ENCODE results near the gene ATRNL1. TPM values are rescaled to one million over a fixed set of nuclear protein-coding genes. Genes with fewer than 3 reads are reported as not detected.

ATRNL1 gene
- polyA plus RNA-seq, 2 of the 4 experiments (the other 2 are of a cell fraction) = 0.13 to 0.34 TPM

DNA sequence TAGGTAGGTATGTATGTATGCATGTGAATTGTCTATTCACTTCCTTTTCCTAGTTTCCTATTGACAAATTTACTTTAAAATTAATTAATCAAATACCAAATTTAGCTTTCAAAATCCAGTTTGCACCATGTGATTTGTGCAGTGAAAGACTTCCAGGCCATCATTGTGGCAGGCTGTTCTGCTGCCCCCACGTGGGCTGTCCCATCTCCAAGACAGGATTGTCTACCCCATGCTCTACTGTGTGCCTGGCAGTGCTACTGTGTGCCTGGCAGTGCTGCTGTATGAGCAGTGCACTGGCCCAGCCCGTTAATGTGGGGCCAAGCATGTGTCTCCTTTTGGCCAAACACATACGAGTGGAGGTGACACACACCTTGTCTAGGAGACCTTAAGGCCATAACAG, 805.1 kb downstream of the ATRNL1 start:
- DNase-seq (ENCODE audit: low read depth in 1 of 2, low spot score in 1 of 2) (no peak), ATAC-seq (no peak), FAIRE-seq (no peak)
- H3K4me1 ChIP-seq = no peaks in the 10 kb centered on the region
- TF ChIP-seq ZSCAN20 (CRISPR knock-in tag; IDR thresholded peaks at IDR 0.05) = no peak
- no peak overlapping the region for H3K27ac ChIP-seq
- H3K4me3 ChIP-seq = no peak overlapping the region
- no peak overlapping the region for H3K4me2 ChIP-seq
- POLR2A ChIA-PET = no interaction called here
- CTCF ChIA-PET = interaction anchor here (1.3 kb wide), 1 partner anchor 9 kb away, joined by 4 read pairs; no protein-coding TSS in a partner anchor
- WGBS (ENCODE audit: missing lambda C conversion rate) = 14% methylated on average over 1 of the region's 3 CpGs
- H3K9me3 ChIP-seq = no peaks in the 10 kb centered on the region

DNA sequence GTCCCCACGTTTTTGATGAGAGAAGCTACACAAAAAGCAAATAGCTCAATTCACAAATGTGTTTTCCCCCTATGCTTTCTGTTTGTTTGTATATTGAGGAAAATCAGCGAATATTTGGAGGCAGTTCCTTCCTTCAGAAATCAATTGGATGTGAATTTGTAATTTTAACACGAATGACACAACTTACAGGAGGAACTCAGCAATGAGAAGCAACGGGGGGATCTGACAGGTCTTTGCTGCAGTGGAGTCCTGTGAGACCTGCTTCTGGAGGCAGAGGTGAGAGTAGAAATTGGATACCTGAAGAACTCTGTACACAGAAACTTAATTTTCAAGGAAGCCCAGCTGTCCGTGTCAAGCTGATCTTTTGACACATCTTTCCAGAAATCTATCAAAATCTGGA, 809.4 kb downstream of the ATRNL1 start:
- POLR2A ChIA-PET = no interaction called here
- ATAC-seq = no peak
- WGBS (ENCODE audit: missing lambda C conversion rate) = 29% methylated on average over 5 of the region's 5 CpGs
- H3K4me3 ChIP-seq = no peak overlapping the region
- CTCF ChIA-PET = interaction anchor here (0.6 kb wide), 1 partner anchor 30 kb away, joined by 3 read pairs; no protein-coding TSS in a partner anchor
- H3K4me1 ChIP-seq = no peaks in the 10 kb centered on the region
- no peak for TF ChIP-seq JUNB (IDR thresholded peaks at IDR 0.05)
- no peak for TF ChIP-seq CEBPB (IDR thresholded peaks at IDR 0.05)
- TF ChIP-seq, protein P1, sequence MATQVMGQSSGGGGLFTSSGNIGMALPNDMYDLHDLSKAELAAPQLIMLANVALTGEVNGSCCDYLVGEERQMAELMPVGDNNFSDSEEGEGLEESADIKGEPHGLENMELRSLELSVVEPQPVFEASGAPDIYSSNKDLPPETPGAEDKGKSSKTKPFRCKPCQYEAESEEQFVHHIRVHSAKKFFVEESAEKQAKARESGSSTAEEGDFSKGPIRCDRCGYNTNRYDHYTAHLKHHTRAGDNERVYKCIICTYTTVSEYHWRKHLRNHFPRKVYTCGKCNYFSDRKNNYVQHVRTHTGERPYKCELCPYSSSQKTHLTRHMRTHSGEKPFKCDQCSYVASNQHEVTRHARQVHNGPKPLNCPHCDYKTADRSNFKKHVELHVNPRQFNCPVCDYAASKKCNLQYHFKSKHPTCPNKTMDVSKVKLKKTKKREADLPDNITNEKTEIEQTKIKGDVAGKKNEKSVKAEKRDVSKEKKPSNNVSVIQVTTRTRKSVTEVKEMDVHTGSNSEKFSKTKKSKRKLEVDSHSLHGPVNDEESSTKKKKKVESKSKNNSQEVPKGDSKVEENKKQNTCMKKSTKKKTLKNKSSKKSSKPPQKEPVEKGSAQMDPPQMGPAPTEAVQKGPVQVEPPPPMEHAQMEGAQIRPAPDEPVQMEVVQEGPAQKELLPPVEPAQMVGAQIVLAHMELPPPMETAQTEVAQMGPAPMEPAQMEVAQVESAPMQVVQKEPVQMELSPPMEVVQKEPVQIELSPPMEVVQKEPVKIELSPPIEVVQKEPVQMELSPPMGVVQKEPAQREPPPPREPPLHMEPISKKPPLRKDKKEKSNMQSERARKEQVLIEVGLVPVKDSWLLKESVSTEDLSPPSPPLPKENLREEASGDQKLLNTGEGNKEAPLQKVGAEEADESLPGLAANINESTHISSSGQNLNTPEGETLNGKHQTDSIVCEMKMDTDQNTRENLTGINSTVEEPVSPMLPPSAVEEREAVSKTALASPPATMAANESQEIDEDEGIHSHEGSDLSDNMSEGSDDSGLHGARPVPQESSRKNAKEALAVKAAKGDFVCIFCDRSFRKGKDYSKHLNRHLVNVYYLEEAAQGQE (IDR thresholded peaks at IDR 0.05) = no peak
- no peak for TF ChIP-seq EHMT2 (IDR thresholded peaks at IDR 0.05; ENCODE audit: low read depth)
- TF ChIP-seq CHD2 (IDR thresholded peaks at IDR 0.05; ENCODE audit: low read length, partially characterized antibody) = no peak
- no peak for TF ChIP-seq TP53 (CRISPR knock-in tag; IDR thresholded peaks at IDR 0.05)
- TF ChIP-seq JUN (IDR thresholded peaks at IDR 0.05) = no peak
- TF ChIP-seq EP300 (IDR thresholded peaks at IDR 0.05) = no peak
- TF ChIP-seq SMC3 (IDR thresholded peaks at IDR 0.05) = no peak
- TF ChIP-seq RARB (CRISPR knock-in tag; IDR thresholded peaks at IDR 0.05) = no peak
- TF ChIP-seq POLR2A (IDR thresholded peaks at IDR 0.05; ENCODE audit: low read length) = no peak
- TF ChIP-seq NPAS2 (CRISPR knock-in tag; IDR thresholded peaks at IDR 0.05; ENCODE audit: borderline replicate concordance) = no peak
- no peak for TF ChIP-seq CHD4 (IDR thresholded peaks at IDR 0.05; ENCODE audit: borderline replicate concordance)
- TF ChIP-seq, protein P2, sequence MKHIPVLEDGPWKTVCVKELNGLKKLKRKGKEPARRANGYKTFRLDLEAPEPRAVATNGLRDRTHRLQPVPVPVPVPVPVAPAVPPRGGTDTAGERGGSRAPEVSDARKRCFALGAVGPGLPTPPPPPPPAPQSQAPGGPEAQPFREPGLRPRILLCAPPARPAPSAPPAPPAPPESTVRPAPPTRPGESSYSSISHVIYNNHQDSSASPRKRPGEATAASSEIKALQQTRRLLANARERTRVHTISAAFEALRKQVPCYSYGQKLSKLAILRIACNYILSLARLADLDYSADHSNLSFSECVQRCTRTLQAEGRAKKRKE (CRISPR knock-in tag; IDR thresholded peaks at IDR 0.05; ENCODE audit: low read depth) = no peak
- TF ChIP-seq CBX2 (IDR thresholded peaks at IDR 0.05; ENCODE audit: borderline replicate concordance, low read depth) = no peak
- TF ChIP-seq KDM5A (IDR thresholded peaks at IDR 0.05) = no peak
- TF ChIP-seq, protein P3, sequence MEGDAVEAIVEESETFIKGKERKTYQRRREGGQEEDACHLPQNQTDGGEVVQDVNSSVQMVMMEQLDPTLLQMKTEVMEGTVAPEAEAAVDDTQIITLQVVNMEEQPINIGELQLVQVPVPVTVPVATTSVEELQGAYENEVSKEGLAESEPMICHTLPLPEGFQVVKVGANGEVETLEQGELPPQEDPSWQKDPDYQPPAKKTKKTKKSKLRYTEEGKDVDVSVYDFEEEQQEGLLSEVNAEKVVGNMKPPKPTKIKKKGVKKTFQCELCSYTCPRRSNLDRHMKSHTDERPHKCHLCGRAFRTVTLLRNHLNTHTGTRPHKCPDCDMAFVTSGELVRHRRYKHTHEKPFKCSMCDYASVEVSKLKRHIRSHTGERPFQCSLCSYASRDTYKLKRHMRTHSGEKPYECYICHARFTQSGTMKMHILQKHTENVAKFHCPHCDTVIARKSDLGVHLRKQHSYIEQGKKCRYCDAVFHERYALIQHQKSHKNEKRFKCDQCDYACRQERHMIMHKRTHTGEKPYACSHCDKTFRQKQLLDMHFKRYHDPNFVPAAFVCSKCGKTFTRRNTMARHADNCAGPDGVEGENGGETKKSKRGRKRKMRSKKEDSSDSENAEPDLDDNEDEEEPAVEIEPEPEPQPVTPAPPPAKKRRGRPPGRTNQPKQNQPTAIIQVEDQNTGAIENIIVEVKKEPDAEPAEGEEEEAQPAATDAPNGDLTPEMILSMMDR (IDR thresholded peaks at IDR 0.05) = no peak
- H3K9me3 ChIP-seq = no peaks in the 10 kb centered on the region
- FAIRE-seq = no peak
- no peak for DNase-seq (ENCODE audit: low read depth in 1 of 2, low spot score in 1 of 2)
- H3K27ac ChIP-seq = no peak overlapping the region
- no peak overlapping the region for H3K4me2 ChIP-seq

DNA sequence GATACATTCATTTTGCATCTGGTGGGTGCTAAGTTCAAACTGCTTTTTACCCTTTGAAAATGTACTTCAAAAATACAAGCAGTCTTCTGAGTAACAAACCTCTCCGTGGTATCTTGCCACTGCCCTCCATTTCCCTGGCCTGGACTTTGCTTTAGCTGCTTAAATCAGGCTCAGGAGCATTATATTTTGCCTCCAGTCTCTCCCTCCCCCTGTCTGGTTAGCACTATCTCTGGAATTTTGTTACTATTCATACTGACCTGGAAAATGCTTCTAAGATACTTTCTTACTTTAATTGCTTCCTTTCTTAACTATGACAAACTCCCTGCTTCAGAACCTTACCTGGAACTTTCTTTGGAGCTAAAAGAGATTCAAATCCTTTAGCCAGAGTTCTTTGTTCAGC, 810.0 kb downstream of the ATRNL1 start:
- no peaks in the 10 kb centered on the region for H3K9me3 ChIP-seq
- no peak for ATAC-seq
- ChIA-PET CTCF (no interaction called here), POLR2A (no interaction called here)
- H3K4me2 ChIP-seq = no peak overlapping the region
- no peak for TF ChIP-seq RARB (CRISPR knock-in tag; IDR thresholded peaks at IDR 0.05)
- no peak for TF ChIP-seq MAFK (IDR thresholded peaks at IDR 0.05; ENCODE audit: partially characterized antibody)
- TF ChIP-seq HDAC2 (IDR thresholded peaks at IDR 0.05) = no peak
- no peak for TF ChIP-seq PHF8 (IDR thresholded peaks at IDR 0.05; ENCODE audit: borderline replicate concordance, low read depth)
- TF ChIP-seq SREBF2 (IDR thresholded peaks at IDR 0.05) = no peak
- no peaks in the 10 kb centered on the region for H3K4me1 ChIP-seq
- WGBS (ENCODE audit: missing lambda C conversion rate) = 25% methylated on average over 1 of the region's 1 CpG
- no peak overlapping the region for H3K4me3 ChIP-seq
- no peak for DNase-seq (ENCODE audit: low read depth in 1 of 2, low spot score in 1 of 2)
- FAIRE-seq = no peak
- H3K27ac ChIP-seq = no peak overlapping the region

All from A549 (cell line).